Naive thymus-derived CD8-positive, alpha-beta T cell (primary cell): ENCODE results near the gene PALLD. TPM values are rescaled to one million over a fixed set of nuclear protein-coding genes. Genes with fewer than 3 reads are reported as not detected.
A peak's percentile ranks its signal among the peaks of the same experiment; 100 is the strongest.

Experiments
- ATAC-seq, 2 donors: fragments of 150-1000 bp; cut with Tn5 transposase in 1 of 2; sonication (Bioruptor Pico), chemical (Tn5 transposase) in 1 of 2; 1 replicate in 1 of 2; 2 replicates in 1 of 2; pipeline ENCODE4 v1.10.0; 2021; ENCODE audit warnings: mild to moderate bottlenecking in 2 of 2, moderate library complexity in 2 of 2
- POLR2A ChIA-PET: fragments of 350-600 bp; sonication (Branson Sonifier 250); formaldehyde crosslinking; loops from one replicate; lab custom pipeline; 2021; ENCODE audit warnings: antibody characterized with exemption; lab: Charles Lee
- DNase-seq, 10 donors: peaks; one replicate each; pipeline versions ENCODE4 v3.0.0 to v3.0.0-alpha.2; 2020 to 2022
- H3K27ac Mint-ChIP-seq, 10 donors: one replicate each; pipeline ENCODE4 v1.8.0; 2020 to 2022; ENCODE audit warnings: mild to moderate bottlenecking in 10 of 10, mixed read lengths in 10 of 10, moderate library complexity in 4 of 10, inconsistent platforms in 1 of 10
- H3K27me3 Mint-ChIP-seq, 5 donors: one replicate each; pipeline ENCODE4 v1.8.0; 2021 to 2022; ENCODE audit warnings: mixed read lengths in 5 of 5
- H3K36me3 Mint-ChIP-seq, 3 donors: one replicate each; pipeline ENCODE4 v1.8.0; 2020 to 2022; ENCODE audit warnings: mixed read lengths in 3 of 3, mild to moderate bottlenecking in 2 of 3, inconsistent platforms in 1 of 3
- H3K4me1 Mint-ChIP-seq, 4 donors: one replicate each; pipeline ENCODE4 v1.8.0; 2021 to 2022; ENCODE audit warnings: mixed read lengths in 4 of 4
- H3K4me3 Mint-ChIP-seq, 10 donors: one replicate each; pipeline ENCODE4 v1.8.0; 2020 to 2022; ENCODE audit warnings: mild to moderate bottlenecking in 10 of 10, mixed read lengths in 10 of 10, moderate library complexity in 6 of 10, inconsistent platforms in 1 of 10
- H3K9me3 Mint-ChIP-seq, 9 donors: one replicate each; pipeline ENCODE4 v1.8.0; 2020 to 2022; ENCODE audit warnings: mixed read lengths in 9 of 9, mild to moderate bottlenecking in 3 of 9, inconsistent platforms in 1 of 9, moderate library complexity in 1 of 9
- polyA plus RNA-seq, 3 donors: library from polyadenylated mRNA; unstranded; fragments of 300-500 nt; fragmentation: Illumina TruSeq; gene quantifications; one replicate each; pipeline ENCODE4 v1.2.3, GENCODE V29; 2021
- total RNA-seq, 8 experiments: library from RNA in 2 of 8; stranded (reverse) in 2 of 8; gene quantifications; one replicate each; pipeline ENCODE4 v1.2.3 and lab custom pipeline; 2021 to 2026

Gene PALLD
- total and polyA plus RNA-seq, 5 experiments from 2014 or later: 0.08 to 0.34 (median 0.32) TPM; not detected in 2

GRCh38 chr4:168740691-168741090, 243.8 kb downstream of the PALLD start:
- H3K27ac Mint-ChIP-seq: no peak overlapping the region
- no peaks in the 10 kb centered on the region for H3K36me3 Mint-ChIP-seq
- H3K4me1 Mint-ChIP-seq: no peaks in the 10 kb centered on the region
- peaks cover 0 to 13% (median 7%) of the 10 kb centered on the region in 5 donors for H3K27me3 Mint-ChIP-seq
- DNase-seq (no peak), ATAC-seq (no peak)
- no peaks in the 10 kb centered on the region for H3K9me3 Mint-ChIP-seq
- H3K4me3 Mint-ChIP-seq: no peak overlapping the region
- POLR2A ChIA-PET: no interaction called here

- Mint-ChIP-seq H3K4me3 (no peak overlapping the region), H3K27ac (no peak overlapping the region), H3K9me3 (no peaks in the 10 kb centered on the region), H3K27me3 (peaks cover 3 to 13% (median 7%) of the 10 kb centered on the region in 5 donors), H3K4me1 (no peaks in the 10 kb centered on the region), H3K36me3 (no peaks in the 10 kb centered on the region)
- DNase-seq: no peak
- no peak for ATAC-seq
- POLR2A ChIA-PET: no interaction called here
These were observed 244.7 kb downstream of the PALLD start for GRCh38 chr4:168741281-168742173.

- Mint-ChIP-seq H3K9me3 (no peaks in the 10 kb centered on the region), H3K4me3 (no peak overlapping the region), H3K4me1 (no peaks in the 10 kb centered on the region), H3K36me3 (no peaks in the 10 kb centered on the region), H3K27me3 (peaks cover 7 to 18% (median 9%) of the 10 kb centered on the region in 5 donors), H3K27ac (no peak overlapping the region)
- DNase-seq (no peak), ATAC-seq (no peak)
- POLR2A ChIA-PET: no interaction called here
These were observed 246.3 kb downstream of the PALLD start for GRCh38 chr4:168743131-168743530.

GRCh38 chr4:168743601-168744000, 246.7 kb downstream of the PALLD start:
- Mint-ChIP-seq H3K4me1 (no peaks in the 10 kb centered on the region), H3K4me3 (no peak overlapping the region), H3K36me3 (no peaks in the 10 kb centered on the region), H3K27ac (no peak overlapping the region), H3K27me3 (peaks cover 7 to 18% (median 9%) of the 10 kb centered on the region in 5 donors), H3K9me3 (no peaks in the 10 kb centered on the region)
- ATAC-seq: no peak
- no peak for DNase-seq
- POLR2A ChIA-PET: no interaction called here

- peaks cover 7 to 18% (median 9%) of the 10 kb centered on the region in 5 donors for H3K27me3 Mint-ChIP-seq
- H3K4me3 Mint-ChIP-seq: no peak overlapping the region
- no peaks in the 10 kb centered on the region for H3K36me3 Mint-ChIP-seq
- DNase-seq (no peak), ATAC-seq (no peak)
- H3K4me1 Mint-ChIP-seq: no peaks in the 10 kb centered on the region
- POLR2A ChIA-PET: no interaction called here
- no peaks in the 10 kb centered on the region for H3K9me3 Mint-ChIP-seq
- peak overlapping the region in 1 of 10 donors; percentile 3 for H3K27ac Mint-ChIP-seq
These were observed 247.2 kb downstream of the PALLD start for GRCh38 chr4:168744021-168744420.

- POLR2A ChIA-PET: no interaction called here
- no peak for DNase-seq
- no peaks in the 10 kb centered on the region for H3K36me3 Mint-ChIP-seq
- no peak overlapping the region for H3K4me3 Mint-ChIP-seq
- H3K9me3 Mint-ChIP-seq: peaks cover 0 to 7% (median 0%) of the 10 kb centered on the region in 9 donors
- no peak overlapping the region for H3K27ac Mint-ChIP-seq
- H3K27me3 Mint-ChIP-seq: peaks cover 5 to 19% (median 7%) of the 10 kb centered on the region in 5 donors
- no peak for ATAC-seq
- no peaks in the 10 kb centered on the region for H3K4me1 Mint-ChIP-seq
These were observed 252.0 kb downstream of the PALLD start for GRCh38 chr4:168748807-168749206.

GRCh38 chr4:168751263-168752225, 254.7 kb downstream of the PALLD start:
- ATAC-seq (no peak), DNase-seq (no peak)
- Mint-ChIP-seq H3K27me3 (peaks cover 0 to 25% (median 10%) of the 10 kb centered on the region in 5 donors), H3K4me3 (no peak overlapping the region), H3K9me3 (peaks cover 0 to 8% (median 0%) of the 10 kb centered on the region in 9 donors), H3K27ac (no peak overlapping the region), H3K36me3 (no peaks in the 10 kb centered on the region), H3K4me1 (no peaks in the 10 kb centered on the region)
- POLR2A ChIA-PET: no interaction called here

GRCh38 chr4:168755598-168756477, 259.0 kb downstream of the PALLD start:
- Mint-ChIP-seq H3K36me3 (no peaks in the 10 kb centered on the region), H3K27me3 (peaks cover 0 to 21% (median 3%) of the 10 kb centered on the region in 5 donors), H3K27ac (no peak overlapping the region), H3K4me3 (no peak overlapping the region), H3K4me1 (peaks cover 0 to 3% (median 2%) of the 10 kb centered on the region in 4 donors), H3K9me3 (peaks cover 0 to 8% (median 0%) of the 10 kb centered on the region in 9 donors)
- ATAC-seq (no peak), DNase-seq (no peak)
- POLR2A ChIA-PET: no interaction called here

- POLR2A ChIA-PET: no interaction called here
- H3K4me3 Mint-ChIP-seq: no peak overlapping the region
- H3K4me1 Mint-ChIP-seq: peaks cover 0 to 3% (median 2%) of the 10 kb centered on the region in 4 donors
- DNase-seq: no peak
- H3K9me3 Mint-ChIP-seq: peaks cover 0 to 8% (median 0%) of the 10 kb centered on the region in 9 donors
- H3K27ac Mint-ChIP-seq: no peak overlapping the region
- ATAC-seq: no peak
- no peaks in the 10 kb centered on the region for H3K36me3 Mint-ChIP-seq
- peaks cover 0 to 14% (median 2%) of the 10 kb centered on the region in 5 donors for H3K27me3 Mint-ChIP-seq
These were observed 260.6 kb downstream of the PALLD start for GRCh38 chr4:168757500-168757899.

GRCh38 chr4:168758351-168758876, 261.6 kb downstream of the PALLD start:
- Mint-ChIP-seq H3K9me3 (peaks cover 0 to 4% (median 0%) of the 10 kb centered on the region in 9 donors), H3K4me3 (no peak overlapping the region), H3K27ac (peak overlapping the region in 1 of 10 donors; percentile 70), H3K36me3 (no peaks in the 10 kb centered on the region), H3K27me3 (peaks cover 0 to 13% (median 2%) of the 10 kb centered on the region in 5 donors), H3K4me1 (peaks cover 0 to 3% (median 2%) of the 10 kb centered on the region in 4 donors)
- POLR2A ChIA-PET: no interaction called here
- no peak for ATAC-seq
- no peak for DNase-seq

GRCh38 chr4:168759321-168759720, 262.5 kb downstream of the PALLD start:
- H3K4me3 Mint-ChIP-seq: no peak overlapping the region
- peaks cover 0 to 3% (median 2%) of the 10 kb centered on the region in 4 donors for H3K4me1 Mint-ChIP-seq
- POLR2A ChIA-PET: no interaction called here
- peaks cover 0 to 11% (median 0%) of the 10 kb centered on the region in 5 donors for H3K27me3 Mint-ChIP-seq
- ATAC-seq (no peak), DNase-seq (no peak)
- H3K27ac Mint-ChIP-seq: no peak overlapping the region
- H3K9me3 Mint-ChIP-seq: peaks cover 0 to 2% (median 0%) of the 10 kb centered on the region in 9 donors
- no peaks in the 10 kb centered on the region for H3K36me3 Mint-ChIP-seq
